Lung (tissue), 12 donors: Measurements from ENCODE around the gene PRPSAP1. TPM values are rescaled to one million over a fixed set of nuclear protein-coding genes. Genes with fewer than 3 reads are reported as not detected.

Source experiments
- ATAC-seq: fragments of 200-7000 bp; cut with Tn5 transposase; one replicate; pipeline ENCODE4 v1.9.1; 2020; ENCODE audit warnings: moderate number of reproducible peaks; ENCODE audit not compliant: insufficient read depth, low FRiP score
- DNase-seq, 3 donors: peaks; one replicate each; pipeline ENCODE4 v3.0.0-alpha.2; 2013 to 2017
- H3K27ac ChIP-seq, 2 donors: one replicate each; pipeline ENCODE4 v1.5.1; 2013; ENCODE audit warnings: mild to moderate bottlenecking in 2 of 2, moderate library complexity in 2 of 2, control low read depth in 1 of 2, inconsistent platforms in 1 of 2, low read depth in 1 of 2, low read length in 1 of 2
- H3K27me3 ChIP-seq, 3 donors: one replicate each; pipeline ENCODE4 v1.5.1; 2013; ENCODE audit warnings: low read length in 2 of 3; ENCODE audit not compliant: control insufficient read depth in 3 of 3, insufficient read depth in 3 of 3
- H3K36me3 ChIP-seq, 4 donors: one replicate each; pipeline ENCODE4 v1.5.1; 2013; ENCODE audit warnings: low read length in 4 of 4, mild to moderate bottlenecking in 1 of 4, moderate library complexity in 1 of 4; ENCODE audit not compliant: control insufficient read depth in 4 of 4, insufficient read depth in 4 of 4
- H3K4me1 ChIP-seq, 5 donors: one replicate each; pipeline ENCODE4 v1.5.1; 2013; ENCODE audit warnings: low read length in 5 of 5, mild to moderate bottlenecking in 2 of 5, moderate library complexity in 1 of 5; ENCODE audit not compliant: control insufficient read depth in 5 of 5, insufficient read depth in 5 of 5
- H3K4me3 ChIP-seq: one replicate; pipeline ENCODE4 v1.5.1; 2013; ENCODE audit warnings: mild to moderate bottlenecking, control low read depth, moderate library complexity
- H3K9ac ChIP-seq, 2 donors: one replicate each; pipeline ENCODE4 v1.5.1; 2013; ENCODE audit warnings: low read length in 2 of 2, control low read depth in 1 of 2; ENCODE audit not compliant: insufficient read depth in 1 of 2
- H3K9me3 ChIP-seq, 4 donors: one replicate each; pipeline ENCODE4 v1.5.1; 2013; ENCODE audit warnings: low read length in 3 of 4, mild to moderate bottlenecking in 1 of 4, moderate library complexity in 1 of 4; ENCODE audit not compliant: control insufficient read depth in 4 of 4, insufficient read depth in 3 of 4
- CTCF ChIP-seq: IDR thresholded peaks from 2 replicates; pipeline ENCODE4 v1.5.1; 2012; ENCODE audit warnings: mild to moderate bottlenecking; ENCODE audit errors: control extremely low read depth, extremely low read depth
- WGBS, 2 donors: extraction: QIAGEN DNeasy Blood & Tissue Kit; methylation state at CpG; one replicate each; pipeline ENCODE4 v1.1.7; 2013; 5-methylcytosine and 5-hydroxymethylcytosine counted together
- polyA plus RNA-seq, 2 donors: library from polyadenylated mRNA; stranded (reverse); fragments of 200-250 nt; gene quantifications; one replicate each; pipeline ENCODE4 v1.2.1, GENCODE V29; 2013
- total RNA-seq, 2 donors: library from RNA; depleted of rRNA in 1 of 2; stranded (reverse); fragments of >200 nt in 1 of 2; gene quantifications; one replicate each; pipeline ENCODE4 v1.2.1, GENCODE V29; 2014 to 2021
- donor health status: control.
- donor health status: control.
- donor health status: Bipolar disorder and iron deficiency.
- donor health status: healthy.
- donor health status: DM: yes; HTN: yes; CAD: no.

Gene PRPSAP1
- total and polyA plus RNA-seq, 4 donors, result 29.8 to 74.7 (median 34.6) TPM

GRCh38 chr17:76336756-76337412 lies 16.8 kb downstream of the PRPSAP1 start:
- Histone ChIP-seq H3K36me3 (peaks cover 0 to 3% (median 1%) of the 10 kb centered on the region in 4 donors), H3K27ac (no peak overlapping the region), H3K9me3 (no peaks in the 10 kb centered on the region), H3K27me3 (no peaks in the 10 kb centered on the region), H3K4me1 (peaks cover 0 to 2% (median 0%) of the 10 kb centered on the region in 5 donors), H3K4me3 (no peak overlapping the region), H3K9ac (no peak overlapping the region)
- 90 to 91% methylated on average over 7 of the region's 7 CpGs for WGBS, 2 donors
- no peak for DNase-seq
- no peak for TF ChIP-seq CTCF
- no peak for ATAC-seq

GRCh38 chr17:76335716-76336381 lies 17.9 kb downstream of the PRPSAP1 start:
- no peak for TF ChIP-seq CTCF
- ATAC-seq (no peak), DNase-seq (no peak)
- Histone ChIP-seq H3K27ac (no peak overlapping the region), H3K4me3 (no peak overlapping the region), H3K27me3 (no peaks in the 10 kb centered on the region), H3K9ac (no peak overlapping the region), H3K9me3 (no peaks in the 10 kb centered on the region), H3K4me1 (peaks cover 0 to 2% (median 0%) of the 10 kb centered on the region in 5 donors), H3K36me3 (peaks cover 0 to 7% (median under 1%) of the 10 kb centered on the region in 4 donors)
- 96 to 97% methylated on average over 9 of the region's 9 CpGs for WGBS, 2 donors

DNA sequence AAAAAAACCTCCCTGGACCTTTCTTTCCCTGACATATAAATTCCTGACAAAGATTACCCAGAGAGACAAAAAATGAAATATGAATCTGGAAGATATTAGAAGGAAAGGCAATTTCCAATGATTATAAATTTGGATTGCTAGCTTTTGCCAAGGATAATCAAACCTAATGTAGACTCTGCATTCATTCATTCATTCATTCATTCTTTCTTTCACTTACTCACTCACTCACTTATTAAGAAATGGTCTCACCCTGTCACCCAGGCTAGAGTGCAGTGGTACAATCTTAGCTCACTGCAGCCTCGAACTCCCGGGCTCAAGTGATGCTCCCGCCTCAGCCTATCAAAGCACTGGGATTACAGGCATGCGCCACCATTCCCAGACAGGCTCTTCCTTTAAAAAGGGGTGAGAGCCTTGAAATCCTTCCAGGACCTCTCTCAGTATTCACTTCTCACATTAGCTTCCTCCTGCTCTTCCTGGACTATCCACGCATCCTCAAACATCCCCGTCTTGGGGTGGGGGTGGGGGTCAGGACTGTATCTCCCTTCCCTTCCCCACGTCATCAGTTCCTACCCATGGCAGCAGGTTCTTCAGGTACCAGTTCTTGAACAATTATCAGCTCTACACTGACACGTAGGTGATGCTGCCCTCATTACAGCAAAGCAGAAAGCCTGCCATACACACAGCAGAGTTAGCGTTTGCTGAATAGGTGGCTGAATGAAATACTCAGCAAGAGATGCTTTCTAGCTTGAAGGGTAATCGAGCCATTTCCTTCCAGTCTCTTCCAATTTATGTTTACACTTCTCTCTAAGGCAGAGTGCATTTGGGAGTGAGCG lies 19.8 kb downstream of the PRPSAP1 start:
- no peak for TF ChIP-seq CTCF
- peaks cover 0 to 18% (median 6%) of the 10 kb centered on the region in 4 donors for H3K36me3 ChIP-seq
- H3K9me3 ChIP-seq, result no peaks in the 10 kb centered on the region
- peaks cover 0 to 2% (median 0%) of the 10 kb centered on the region in 5 donors for H3K4me1 ChIP-seq
- no peak overlapping the region for H3K4me3 ChIP-seq
- no peak overlapping the region for H3K9ac ChIP-seq
- WGBS, 2 donors, result 70% methylated on average over 11 of the region's 11 CpGs
- H3K27ac ChIP-seq, result no peak overlapping the region
- DNase-seq, result no peak
- ATAC-seq, result no peak
- H3K27me3 ChIP-seq, result no peaks in the 10 kb centered on the region
